Suprapubic skin (tissue), 4 donors: Measurements from ENCODE around the gene CAPN10.

ENCODE experiments used
- EP300 ChIP-seq: sonication (generic); formaldehyde crosslinking; IDR thresholded peaks from one replicate; pipeline ENCODE4 v1.6.1; 2017; ENCODE audit warnings: antibody characterized with exemption
- POLR2A ChIP-seq, 2 donors: fragments of 450-650 bp; IDR thresholded peaks; one replicate each; pipeline ENCODE4 v1.6.1; 2017; ENCODE audit warnings: antibody characterized with exemption in 2 of 2, mild to moderate bottlenecking in 2 of 2, moderate library complexity in 2 of 2
- POLR2AphosphoS5 ChIP-seq, 3 donors: sonication (generic); formaldehyde crosslinking; IDR thresholded peaks; one replicate each; pipeline ENCODE4 v1.6.1; 2017; ENCODE audit warnings: antibody characterized with exemption in 3 of 3
- TF ChIP-seq, protein P1 (sequence below), 2 donors: fragments of 200-600 bp in 1 of 2; fragments of 450-650 bp in 1 of 2; sonication (generic) in 1 of 2; IDR thresholded peaks; one replicate each; pipeline ENCODE4 v1.5.1; 2016 to 2019; ENCODE audit warnings: antibody characterized with exemption in 2 of 2, mild to moderate bottlenecking in 1 of 2, moderate library complexity in 1 of 2

DNA sequence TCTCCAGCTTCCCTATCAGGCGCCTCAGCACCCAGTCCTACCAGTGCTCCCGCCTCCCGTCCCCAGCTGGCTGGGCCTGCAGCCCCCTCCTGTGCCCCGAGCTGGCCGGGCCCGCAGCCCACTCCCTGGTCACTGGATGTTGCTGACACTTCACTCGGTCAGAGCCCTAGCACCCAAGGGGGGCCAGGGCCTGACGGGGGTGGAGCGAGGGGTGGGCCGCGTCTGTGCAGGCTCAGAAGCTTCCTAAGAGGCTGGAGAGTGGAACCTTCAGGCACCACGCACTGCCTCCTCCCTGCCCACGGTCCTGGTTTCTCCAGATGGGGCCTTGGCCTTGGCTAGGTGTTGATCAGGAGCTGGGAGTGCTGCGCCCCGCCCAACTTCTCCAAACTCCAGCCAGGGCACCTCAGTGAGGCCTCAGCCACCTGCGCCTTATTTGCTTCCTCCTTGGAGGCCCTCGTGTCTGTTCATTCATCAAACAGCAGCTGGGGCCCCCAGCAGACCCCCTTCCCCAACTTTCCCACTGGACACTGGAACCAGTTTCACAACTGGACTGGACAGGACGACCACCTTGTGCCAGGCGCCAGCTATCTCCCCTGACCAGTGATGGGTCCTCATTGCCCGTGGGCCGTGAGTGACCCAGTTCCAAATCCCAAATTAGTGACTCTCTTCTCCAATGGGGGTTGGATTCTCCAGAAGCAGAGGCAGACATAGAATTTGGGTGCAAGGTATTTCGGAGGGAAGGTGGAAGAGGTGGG is 16.7 kb downstream of the CAPN10 start:
- TF ChIP-seq, protein P1, sequence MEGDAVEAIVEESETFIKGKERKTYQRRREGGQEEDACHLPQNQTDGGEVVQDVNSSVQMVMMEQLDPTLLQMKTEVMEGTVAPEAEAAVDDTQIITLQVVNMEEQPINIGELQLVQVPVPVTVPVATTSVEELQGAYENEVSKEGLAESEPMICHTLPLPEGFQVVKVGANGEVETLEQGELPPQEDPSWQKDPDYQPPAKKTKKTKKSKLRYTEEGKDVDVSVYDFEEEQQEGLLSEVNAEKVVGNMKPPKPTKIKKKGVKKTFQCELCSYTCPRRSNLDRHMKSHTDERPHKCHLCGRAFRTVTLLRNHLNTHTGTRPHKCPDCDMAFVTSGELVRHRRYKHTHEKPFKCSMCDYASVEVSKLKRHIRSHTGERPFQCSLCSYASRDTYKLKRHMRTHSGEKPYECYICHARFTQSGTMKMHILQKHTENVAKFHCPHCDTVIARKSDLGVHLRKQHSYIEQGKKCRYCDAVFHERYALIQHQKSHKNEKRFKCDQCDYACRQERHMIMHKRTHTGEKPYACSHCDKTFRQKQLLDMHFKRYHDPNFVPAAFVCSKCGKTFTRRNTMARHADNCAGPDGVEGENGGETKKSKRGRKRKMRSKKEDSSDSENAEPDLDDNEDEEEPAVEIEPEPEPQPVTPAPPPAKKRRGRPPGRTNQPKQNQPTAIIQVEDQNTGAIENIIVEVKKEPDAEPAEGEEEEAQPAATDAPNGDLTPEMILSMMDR (IDR thresholded peaks at IDR 0.05), result no peak
- TF ChIP-seq POLR2A (IDR thresholded peaks at IDR 0.05) (no peak), POLR2AphosphoS5 (IDR thresholded peaks at IDR 0.05) (no peak), EP300 (no peak)
